Naive thymus-derived CD8-positive, alpha-beta T cell (primary cell): ENCODE results near the gene SEMA4G. TPM values are rescaled to one million over a fixed set of nuclear protein-coding genes. Genes with fewer than 3 reads are reported as not detected.

Source experiments
- ATAC-seq, 2 donors: fragments of 150-1000 bp; cut with Tn5 transposase in 1 of 2; sonication (Bioruptor Pico), chemical (Tn5 transposase) in 1 of 2; 1 replicate in 1 of 2; 2 replicates in 1 of 2; pipeline ENCODE4 v1.10.0; 2021; ENCODE audit warnings: mild to moderate bottlenecking in 2 of 2, moderate library complexity in 2 of 2
- POLR2A ChIA-PET: fragments of 350-600 bp; sonication (Branson Sonifier 250); formaldehyde crosslinking; loops from one replicate; lab custom pipeline; 2021; ENCODE audit warnings: antibody characterized with exemption; lab: Charles Lee
- DNase-seq, 10 donors: peaks; one replicate each; pipeline versions ENCODE4 v3.0.0 to v3.0.0-alpha.2; 2020 to 2022
- H3K27ac Mint-ChIP-seq, 10 donors: one replicate each; pipeline ENCODE4 v1.8.0; 2020 to 2022; ENCODE audit warnings: mild to moderate bottlenecking in 10 of 10, mixed read lengths in 10 of 10, moderate library complexity in 4 of 10, inconsistent platforms in 1 of 10
- H3K27me3 Mint-ChIP-seq, 5 donors: one replicate each; pipeline ENCODE4 v1.8.0; 2021 to 2022; ENCODE audit warnings: mixed read lengths in 5 of 5
- H3K36me3 Mint-ChIP-seq, 3 donors: one replicate each; pipeline ENCODE4 v1.8.0; 2020 to 2022; ENCODE audit warnings: mixed read lengths in 3 of 3, mild to moderate bottlenecking in 2 of 3, inconsistent platforms in 1 of 3
- H3K4me1 Mint-ChIP-seq, 4 donors: one replicate each; pipeline ENCODE4 v1.8.0; 2021 to 2022; ENCODE audit warnings: mixed read lengths in 4 of 4
- H3K4me3 Mint-ChIP-seq, 10 donors: one replicate each; pipeline ENCODE4 v1.8.0; 2020 to 2022; ENCODE audit warnings: mild to moderate bottlenecking in 10 of 10, mixed read lengths in 10 of 10, moderate library complexity in 6 of 10, inconsistent platforms in 1 of 10
- H3K9me3 Mint-ChIP-seq, 9 donors: one replicate each; pipeline ENCODE4 v1.8.0; 2020 to 2022; ENCODE audit warnings: mixed read lengths in 9 of 9, mild to moderate bottlenecking in 3 of 9, inconsistent platforms in 1 of 9, moderate library complexity in 1 of 9
- polyA plus RNA-seq, 3 donors: library from polyadenylated mRNA; unstranded; fragments of 300-500 nt; fragmentation: Illumina TruSeq; gene quantifications; one replicate each; pipeline ENCODE4 v1.2.3, GENCODE V29; 2021
- total RNA-seq, 8 experiments: library from RNA in 2 of 8; stranded (reverse) in 2 of 8; gene quantifications; one replicate each; pipeline ENCODE4 v1.2.3 and lab custom pipeline; 2021 to 2026

Gene SEMA4G
- total and polyA plus RNA-seq, 5 experiments from 2014 or later, result 0.14 to 2.0 (median 1.6) TPM; not detected in 2

DNA sequence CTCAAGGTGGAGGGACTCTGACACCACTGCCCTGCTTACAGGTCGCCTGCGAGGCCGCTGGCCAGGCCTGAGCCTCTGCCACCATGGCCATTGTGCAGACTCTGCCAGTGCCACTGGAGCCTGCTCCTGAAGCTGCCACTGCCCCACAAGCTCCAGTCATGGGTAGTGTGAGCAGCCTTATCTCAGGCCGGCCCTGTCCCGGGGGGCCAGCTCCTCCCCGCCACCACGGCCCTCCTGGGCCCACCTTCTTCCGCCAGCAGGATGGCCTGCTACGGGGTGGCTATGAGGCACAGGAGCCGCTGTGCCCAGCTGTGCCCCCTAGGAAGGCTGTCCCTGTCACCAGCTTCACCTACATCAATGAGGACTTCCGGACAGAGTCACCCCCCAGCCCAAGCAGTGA, 33.2 kb downstream of the SEMA4G start:
- Mint-ChIP-seq H3K4me1 (peaks cover 16 to 26% (median 20%) of the 10 kb centered on the region in 4 donors), H3K4me3 (peak overlapping the region in 1 of 10 donors; percentile 4), H3K36me3 (peaks cover 0 to 9% (median 0%) of the 10 kb centered on the region in 3 donors), H3K27ac (no peak overlapping the region), H3K27me3 (no peaks in the 10 kb centered on the region), H3K9me3 (no peaks in the 10 kb centered on the region)
- ATAC-seq (no peak), DNase-seq (no peak)
- POLR2A ChIA-PET, result interaction anchor here (0.6 to 1.1 kb wide), 2 partner anchors 12 to 74 kb away, joined by 3 read pairs; no protein-coding TSS in a partner anchor

DNA sequence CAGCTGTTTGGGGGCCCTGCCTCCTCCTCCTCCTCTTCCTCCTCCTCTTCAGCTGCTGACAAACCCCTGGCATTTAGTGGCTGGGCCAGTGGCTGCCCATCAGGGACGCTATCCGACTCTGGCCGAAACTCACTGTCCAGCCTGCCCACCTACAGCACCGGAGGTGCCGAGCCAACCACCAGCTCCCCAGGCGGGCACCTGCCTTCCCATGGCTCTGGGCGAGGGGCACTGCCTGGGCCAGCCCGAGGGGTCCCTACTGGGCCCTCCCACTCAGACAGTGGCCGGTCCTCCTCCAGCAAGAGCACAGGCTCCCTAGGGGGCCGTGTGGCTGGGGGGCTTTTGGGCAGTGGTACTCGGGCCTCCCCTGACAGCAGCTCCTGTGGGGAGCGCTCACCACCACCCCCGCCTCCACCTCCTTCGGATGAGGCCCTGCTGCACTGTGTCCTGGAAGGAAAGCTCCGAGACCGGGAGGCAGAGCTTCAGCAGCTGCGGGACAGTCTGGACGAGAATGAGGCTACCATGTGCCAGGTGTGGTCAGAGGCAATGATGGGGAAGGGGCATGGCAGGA, 34.4 kb downstream of the SEMA4G start:
- no peak overlapping the region for H3K4me3 Mint-ChIP-seq

DNA sequence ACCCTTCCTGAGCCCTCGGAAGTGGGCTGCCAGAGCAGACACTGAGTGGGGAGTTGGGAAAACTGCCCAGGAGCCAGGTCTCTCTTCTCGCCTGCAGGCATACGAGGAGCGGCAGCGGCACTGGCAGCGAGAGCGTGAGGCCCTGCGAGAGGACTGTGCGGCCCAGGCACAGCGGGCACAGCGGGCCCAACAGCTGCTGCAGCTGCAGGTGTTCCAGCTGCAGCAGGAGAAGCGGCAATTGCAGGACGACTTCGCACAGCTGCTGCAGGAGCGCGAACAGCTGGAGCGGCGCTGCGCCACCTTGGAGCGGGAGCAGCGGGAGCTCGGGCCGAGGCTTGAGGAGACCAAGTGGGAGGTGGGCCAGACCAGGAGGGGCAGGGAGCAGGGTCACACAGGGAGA, 36.1 kb downstream of the SEMA4G start:
- POLR2A ChIA-PET, result interaction anchor here (1.2 kb wide), 1 partner anchor 11 kb away, joined by 4 read pairs; no protein-coding TSS in a partner anchor
- Mint-ChIP-seq H3K4me3 (no peak overlapping the region), H3K27me3 (no peaks in the 10 kb centered on the region), H3K9me3 (no peaks in the 10 kb centered on the region), H3K4me1 (peaks cover 7 to 10% (median 9%) of the 10 kb centered on the region in 4 donors), H3K36me3 (peaks cover 0 to 9% (median 0%) of the 10 kb centered on the region in 3 donors), H3K27ac (no peak overlapping the region)
- ATAC-seq (no peak), DNase-seq (no peak)

More for the DNA sequence above, 34.4 kb downstream of the SEMA4G start:
- ATAC-seq (no peak), DNase-seq (no peak)
- POLR2A ChIA-PET, result interaction anchor here (1.1 kb wide), 1 partner anchor 11 kb away, joined by 3 read pairs; no protein-coding TSS in a partner anchor
- H3K4me1 Mint-ChIP-seq, result peaks cover 8 to 16% (median 11%) of the 10 kb centered on the region in 4 donors
- H3K36me3 Mint-ChIP-seq, result peaks cover 0 to 9% (median 0%) of the 10 kb centered on the region in 3 donors
- no peaks in the 10 kb centered on the region for H3K9me3 Mint-ChIP-seq
- no peak overlapping the region for H3K27ac Mint-ChIP-seq
- no peaks in the 10 kb centered on the region for H3K27me3 Mint-ChIP-seq

DNA sequence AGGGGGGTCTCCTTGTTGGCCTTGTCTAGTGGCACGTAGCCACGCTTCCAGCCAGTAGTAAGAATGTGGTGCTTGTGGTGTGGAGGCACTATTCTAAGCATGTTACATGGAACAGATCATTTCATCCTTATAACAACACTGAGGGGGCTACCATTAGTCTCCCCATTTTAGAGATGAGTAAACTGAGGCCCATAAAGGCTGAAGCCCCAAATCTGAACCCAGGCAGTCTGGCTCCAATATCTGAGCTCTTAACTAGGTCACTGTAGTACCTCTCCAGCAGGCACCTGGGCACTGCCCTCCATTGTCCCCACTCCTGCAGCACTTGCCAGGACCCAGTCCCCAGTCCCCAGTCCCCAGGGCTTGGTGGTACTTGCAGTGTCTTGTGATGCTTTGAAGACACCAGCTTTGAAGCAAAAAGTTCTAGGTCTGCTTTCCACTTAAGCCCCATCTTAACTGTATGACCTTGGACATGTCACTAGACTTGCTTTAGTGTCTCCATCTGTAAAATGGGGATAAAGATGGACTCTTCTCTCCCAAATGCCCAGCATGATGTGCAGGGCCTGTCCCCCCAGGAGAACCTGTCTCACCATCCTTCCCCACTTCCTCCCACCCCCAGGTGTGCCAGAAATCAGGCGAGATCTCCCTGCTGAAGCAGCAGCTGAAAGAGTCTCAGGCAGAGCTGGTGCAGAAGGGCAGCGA, 36.7 kb downstream of the SEMA4G start:
- Mint-ChIP-seq H3K9me3 (no peaks in the 10 kb centered on the region), H3K27ac (peak overlapping the region in 1 of 10 donors; percentile 56), H3K4me1 (peaks cover 3 to 4% (median 4%) of the 10 kb centered on the region in 4 donors), H3K27me3 (no peaks in the 10 kb centered on the region), H3K4me3 (no peak overlapping the region), H3K36me3 (peaks cover 0 to 9% (median 0%) of the 10 kb centered on the region in 3 donors)
- POLR2A ChIA-PET, result interaction anchor here (1.0 to 1.2 kb wide), 2 partner anchors 9 to 10 kb away, joined by 3 to 4 read pairs; no protein-coding TSS in a partner anchor
- ATAC-seq (no peak), DNase-seq (no peak)

DNA sequence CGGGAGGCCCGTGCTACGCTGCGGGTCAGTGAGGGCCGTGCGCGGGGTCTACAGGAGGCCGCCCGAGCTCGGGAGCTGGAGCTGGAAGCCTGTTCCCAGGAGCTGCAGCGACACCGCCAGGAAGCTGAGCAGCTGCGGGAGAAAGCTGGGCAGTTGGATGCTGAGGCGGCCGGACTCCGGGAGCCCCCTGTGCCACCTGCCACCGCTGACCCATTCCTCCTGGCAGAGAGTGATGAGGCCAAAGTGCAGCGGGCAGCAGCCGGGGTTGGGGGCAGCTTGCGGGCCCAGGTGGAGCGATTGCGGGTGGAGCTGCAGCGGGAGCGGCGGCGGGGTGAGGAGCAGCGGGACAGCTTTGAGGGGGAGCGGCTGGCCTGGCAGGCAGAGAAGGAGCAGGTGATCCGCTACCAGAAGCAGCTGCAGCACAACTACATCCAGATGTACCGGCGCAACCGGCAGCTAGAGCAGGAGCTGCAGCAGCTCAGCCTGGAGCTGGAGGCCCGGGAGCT, 37.3 kb downstream of the SEMA4G start:
- ATAC-seq (no peak), DNase-seq (no peak)
- Mint-ChIP-seq H3K9me3 (no peaks in the 10 kb centered on the region), H3K4me1 (no peaks in the 10 kb centered on the region), H3K27me3 (no peaks in the 10 kb centered on the region), H3K4me3 (no peak overlapping the region), H3K36me3 (peaks cover 0 to 9% (median 0%) of the 10 kb centered on the region in 3 donors), H3K27ac (no peak overlapping the region)
- POLR2A ChIA-PET, result interaction anchor here (1.0 to 1.2 kb wide), 2 partner anchors 9 to 10 kb away, joined by 3 to 4 read pairs; no protein-coding TSS in a partner anchor

DNA sequence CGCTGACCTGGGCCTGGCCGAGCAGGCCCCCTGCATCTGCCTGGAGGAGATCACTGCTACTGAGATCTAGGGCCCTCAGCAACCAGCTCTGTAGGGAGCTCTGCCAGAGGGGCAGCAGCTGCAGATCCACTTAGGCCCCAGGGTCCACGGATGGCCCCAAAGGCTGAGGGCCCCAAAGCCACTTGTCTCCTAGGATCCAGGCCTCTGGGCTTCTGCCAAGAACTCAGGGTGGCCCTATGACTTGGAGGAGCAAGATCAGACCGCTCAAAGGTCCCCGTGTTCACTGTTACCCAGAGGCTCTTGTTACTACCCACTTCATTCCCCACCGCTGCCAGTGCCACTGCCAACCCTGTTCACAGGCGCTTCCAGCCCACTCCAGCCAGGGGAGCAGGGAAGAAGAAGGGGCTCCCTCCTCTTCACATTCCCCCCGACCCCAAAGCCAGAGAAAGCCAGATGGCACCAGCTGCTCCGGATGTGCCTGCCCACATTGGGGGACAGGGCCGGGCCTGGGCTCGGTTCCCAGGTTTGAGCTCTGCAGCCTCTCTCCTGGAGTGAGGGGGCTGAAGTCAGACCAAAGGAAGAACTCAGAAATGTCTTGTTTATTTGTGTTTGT, 37.9 kb downstream of the SEMA4G start:
- H3K27ac Mint-ChIP-seq, result no peak overlapping the region
- POLR2A ChIA-PET, result interaction anchor here (0.6 to 1.5 kb wide), 3 partner anchors 8 to 720 kb away, joined by 3 to 7 read pairs (median 3); partner anchors contain the start of gene LZTS2
- H3K9me3 Mint-ChIP-seq, result no peaks in the 10 kb centered on the region
- H3K36me3 Mint-ChIP-seq, result peaks cover 0 to 9% (median 0%) of the 10 kb centered on the region in 3 donors
- H3K27me3 Mint-ChIP-seq, result no peaks in the 10 kb centered on the region
- no peak overlapping the region for H3K4me3 Mint-ChIP-seq
- DNase-seq (no peak), ATAC-seq (no peak)
- no peaks in the 10 kb centered on the region for H3K4me1 Mint-ChIP-seq

DNA sequence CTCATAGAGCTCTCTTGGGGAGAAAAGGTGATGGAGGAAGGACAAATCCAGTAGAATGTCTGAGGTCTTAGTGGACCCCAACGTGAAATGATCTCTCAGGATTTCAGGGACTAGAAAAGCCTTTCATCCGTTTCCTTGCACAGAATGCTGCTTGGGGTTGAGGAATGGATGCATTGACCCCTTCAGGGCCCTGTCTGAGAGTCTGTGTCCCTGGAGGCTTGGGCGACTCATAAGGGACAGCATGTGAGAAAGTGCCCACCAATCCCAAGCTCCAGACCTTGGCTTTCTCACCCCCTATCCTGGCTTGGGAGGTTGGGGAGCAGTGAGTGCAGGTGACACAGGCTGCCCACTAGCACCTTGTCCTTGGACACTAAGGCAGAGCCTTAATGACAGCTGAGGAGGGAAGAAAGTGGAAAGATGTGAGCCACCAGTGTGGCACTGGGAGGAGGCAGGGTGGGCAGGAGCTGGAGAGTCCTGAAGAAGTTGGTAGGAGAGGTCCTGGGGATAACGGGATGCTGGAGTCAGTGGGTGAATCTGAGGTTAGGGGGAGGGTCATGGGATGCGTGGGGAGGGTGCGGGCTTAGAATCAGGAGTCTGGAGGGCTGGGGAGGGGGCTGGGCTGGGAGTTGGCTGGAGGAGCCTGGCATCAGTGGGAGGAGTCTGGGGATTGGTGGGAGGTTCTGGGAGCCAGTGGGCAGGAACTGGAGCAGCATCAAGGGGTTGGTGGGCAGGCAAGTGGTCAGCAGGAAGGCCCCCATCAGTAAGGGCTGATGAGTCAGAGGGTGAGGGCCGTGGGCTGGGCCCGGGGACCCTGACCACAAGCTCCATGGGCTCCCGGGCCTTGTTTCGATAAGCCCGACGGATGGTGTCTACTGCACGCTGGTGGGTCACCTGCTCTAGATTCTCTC, 38.9 kb downstream of the SEMA4G start:
- Mint-ChIP-seq H3K27ac (no peak overlapping the region), H3K9me3 (no peaks in the 10 kb centered on the region), H3K36me3 (peaks cover 0 to 8% (median 0%) of the 10 kb centered on the region in 3 donors), H3K27me3 (peaks cover 0 to 4% (median 1%) of the 10 kb centered on the region in 5 donors), H3K4me1 (peaks cover 5 to 7% (median 5%) of the 10 kb centered on the region in 4 donors), H3K4me3 (no peak overlapping the region)
- POLR2A ChIA-PET, result interaction anchor here (0.6 to 1.5 kb wide), 3 partner anchors 9 to 721 kb away, joined by 3 to 7 read pairs (median 3); partner anchors contain the start of gene LZTS2
- ATAC-seq (no peak), DNase-seq (no peak)

DNA sequence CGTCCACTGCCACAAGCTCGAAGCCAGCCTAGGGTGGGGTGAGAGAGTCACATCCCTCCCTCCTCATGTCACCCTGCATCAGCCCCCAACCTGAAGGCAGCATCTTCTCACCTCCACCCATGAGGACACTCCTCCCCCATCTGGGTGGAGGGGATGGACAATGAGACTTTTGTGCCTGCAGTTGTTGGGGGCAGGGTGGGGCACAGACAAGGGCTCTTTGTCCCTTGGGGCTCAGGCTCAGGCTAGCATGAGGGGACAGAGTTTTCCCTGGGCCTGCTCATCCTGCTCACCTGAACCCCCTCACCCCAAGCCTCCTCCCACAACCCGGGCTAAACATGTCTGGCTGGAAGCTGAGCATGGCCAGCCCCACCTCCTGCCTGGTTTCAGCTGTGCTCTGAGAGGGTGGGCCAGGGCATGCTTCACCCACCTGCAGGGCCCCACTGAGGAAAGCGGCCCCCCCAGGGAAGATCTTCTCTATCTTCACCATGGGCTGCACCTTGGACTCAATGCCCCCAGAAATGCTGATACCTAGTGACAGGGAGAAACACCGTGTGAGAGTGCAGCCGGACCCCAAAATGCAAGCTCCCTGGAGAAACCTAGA, 39.6 kb downstream of the SEMA4G start:
- peak overlapping the region in 1 of 10 donors; percentile 40 for H3K27ac Mint-ChIP-seq
- POLR2A ChIA-PET, result no interaction called here
- H3K27me3 Mint-ChIP-seq, result peaks cover 0 to 11% (median 3%) of the 10 kb centered on the region in 5 donors
- H3K9me3 Mint-ChIP-seq, result no peaks in the 10 kb centered on the region
- DNase-seq (no peak), ATAC-seq (no peak)
- H3K36me3 Mint-ChIP-seq, result peaks cover 0 to 7% (median 0%) of the 10 kb centered on the region in 3 donors
- peaks cover 7 to 11% (median 10%) of the 10 kb centered on the region in 4 donors for H3K4me1 Mint-ChIP-seq
- H3K4me3 Mint-ChIP-seq, result no peak overlapping the region

DNA sequence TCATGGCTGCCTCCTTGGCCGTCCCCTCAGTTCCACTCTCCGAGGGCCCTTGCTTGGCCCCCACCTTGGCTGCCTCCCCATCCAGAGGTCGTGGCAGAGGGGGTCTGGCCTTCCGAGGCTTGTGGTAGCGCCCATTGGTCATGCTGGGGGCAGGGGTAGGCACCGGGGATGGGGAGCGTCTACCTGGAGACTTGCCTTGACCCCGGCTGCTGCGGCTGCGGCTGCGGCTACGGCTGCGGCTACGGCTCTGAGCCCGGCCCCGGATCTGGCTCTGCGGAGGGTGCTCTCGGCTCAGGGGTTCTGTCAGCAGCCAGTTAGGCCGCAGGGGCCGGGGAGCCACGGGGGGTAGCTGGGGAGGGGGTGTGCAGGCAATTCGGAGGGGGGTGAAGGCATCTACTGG, 41.0 kb downstream of the SEMA4G start:
- ATAC-seq, result no peak
- Mint-ChIP-seq H3K27ac (no peak overlapping the region), H3K9me3 (no peaks in the 10 kb centered on the region), H3K36me3 (peaks cover 0 to 3% (median 0%) of the 10 kb centered on the region in 3 donors), H3K27me3 (peaks cover 0 to 25% (median 13%) of the 10 kb centered on the region in 5 donors), H3K4me1 (peaks cover 12 to 19% (median 15%) of the 10 kb centered on the region in 4 donors), H3K4me3 (no peak overlapping the region)
- DNase-seq, result no peak
- POLR2A ChIA-PET, result no interaction called here

DNA sequence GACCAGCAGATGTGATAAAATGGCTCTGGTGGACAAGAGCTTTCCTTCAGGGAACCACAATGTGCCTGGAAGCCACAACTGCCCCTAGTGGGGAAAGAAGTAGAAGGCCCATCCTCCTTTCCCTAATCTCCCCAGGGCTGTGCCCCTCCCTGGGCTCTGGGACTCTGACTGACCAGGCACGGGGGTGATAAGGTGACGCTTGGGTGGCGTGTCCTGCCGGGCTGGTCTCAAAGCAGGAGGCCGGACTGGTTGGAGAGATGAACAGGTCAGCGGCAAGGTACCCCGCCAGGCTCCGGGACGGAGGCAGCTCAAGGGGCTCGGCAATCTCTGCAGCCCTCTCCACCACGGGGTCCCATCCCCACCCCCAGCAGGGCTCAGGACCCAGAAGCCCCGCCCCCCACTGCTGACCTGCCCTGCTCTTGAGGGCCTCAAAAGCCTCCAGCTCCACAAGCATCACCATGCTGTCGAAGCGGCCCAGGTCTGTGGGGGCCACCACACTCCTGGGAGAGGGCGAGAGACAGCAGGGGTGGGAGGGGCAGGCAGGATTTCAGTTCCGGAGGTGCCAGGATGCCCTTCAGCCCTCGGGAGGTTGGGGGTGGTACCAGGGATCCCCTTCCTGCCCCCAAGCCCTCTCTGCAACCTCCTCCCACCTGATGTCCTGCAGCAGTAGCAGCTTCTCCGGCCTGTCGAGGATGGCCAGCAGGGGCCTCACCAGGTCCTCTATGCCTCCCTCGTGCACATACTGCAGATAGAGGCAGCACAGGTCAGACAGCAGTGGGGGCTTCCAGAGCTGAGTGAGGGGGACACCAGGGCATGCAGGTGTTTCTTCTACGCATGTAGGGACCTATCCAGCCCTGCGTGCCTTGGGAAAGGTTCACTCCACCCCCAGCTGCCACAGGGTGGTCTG, 42.5 kb downstream of the SEMA4G start:
- H3K4me1 Mint-ChIP-seq, result peaks cover 12 to 19% (median 16%) of the 10 kb centered on the region in 4 donors
- H3K4me3 Mint-ChIP-seq, result no peak overlapping the region
- H3K36me3 Mint-ChIP-seq, result no peaks in the 10 kb centered on the region
- H3K27ac Mint-ChIP-seq, result no peak overlapping the region
- POLR2A ChIA-PET, result interaction anchor here (0.8 to 1.5 kb wide), 3 partner anchors 12 to 25 kb away, joined by 3 to 4 read pairs (median 4); partner anchors contain the start of genes LZTS2, MRPL43 and TWNK
- DNase-seq (no peak), ATAC-seq (no peak)
- peaks cover 0 to 39% (median 25%) of the 10 kb centered on the region in 5 donors for H3K27me3 Mint-ChIP-seq
- no peaks in the 10 kb centered on the region for H3K9me3 Mint-ChIP-seq
